Measurements from ENCODE around the gene SPAG5.

SPAG5 gene

DNA sequence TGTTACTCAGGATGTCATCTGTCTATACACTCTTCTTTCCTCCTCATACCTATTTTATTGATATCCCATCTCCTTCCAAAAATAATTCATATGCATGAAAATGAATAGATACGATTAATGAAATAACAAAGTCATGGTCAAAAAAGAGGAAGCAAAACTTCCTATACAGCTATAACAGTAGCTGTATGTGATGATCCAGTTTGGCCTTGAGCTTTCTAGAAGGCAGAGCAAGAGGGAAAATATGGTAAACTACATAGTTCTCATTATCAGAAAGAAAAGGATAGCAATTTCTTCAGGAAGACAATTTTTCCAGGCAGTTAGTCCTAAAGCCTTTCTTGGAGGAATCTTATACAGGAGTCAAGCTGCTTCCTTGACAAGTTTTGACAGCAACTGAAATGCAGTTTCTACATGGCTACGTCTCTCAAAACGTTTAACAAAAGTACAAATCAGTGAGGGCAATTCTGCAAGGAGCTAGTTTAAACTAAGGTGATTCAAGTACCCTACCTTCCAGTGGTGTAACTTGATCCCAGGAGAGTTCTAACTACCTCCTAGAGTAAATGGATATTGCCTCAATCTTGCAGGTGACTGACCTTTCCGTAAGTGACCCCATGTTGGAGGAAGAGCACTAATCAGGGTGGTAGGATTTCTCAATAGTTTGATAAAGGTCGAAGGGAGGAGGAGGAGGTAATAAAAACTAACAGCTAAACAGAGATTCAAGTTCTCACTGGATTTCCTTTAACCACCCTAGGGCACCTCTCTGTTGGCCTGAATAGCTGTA is 1.0 kb downstream of the SPAG5 start:
- TF ChIP-seq, protein P1, sequence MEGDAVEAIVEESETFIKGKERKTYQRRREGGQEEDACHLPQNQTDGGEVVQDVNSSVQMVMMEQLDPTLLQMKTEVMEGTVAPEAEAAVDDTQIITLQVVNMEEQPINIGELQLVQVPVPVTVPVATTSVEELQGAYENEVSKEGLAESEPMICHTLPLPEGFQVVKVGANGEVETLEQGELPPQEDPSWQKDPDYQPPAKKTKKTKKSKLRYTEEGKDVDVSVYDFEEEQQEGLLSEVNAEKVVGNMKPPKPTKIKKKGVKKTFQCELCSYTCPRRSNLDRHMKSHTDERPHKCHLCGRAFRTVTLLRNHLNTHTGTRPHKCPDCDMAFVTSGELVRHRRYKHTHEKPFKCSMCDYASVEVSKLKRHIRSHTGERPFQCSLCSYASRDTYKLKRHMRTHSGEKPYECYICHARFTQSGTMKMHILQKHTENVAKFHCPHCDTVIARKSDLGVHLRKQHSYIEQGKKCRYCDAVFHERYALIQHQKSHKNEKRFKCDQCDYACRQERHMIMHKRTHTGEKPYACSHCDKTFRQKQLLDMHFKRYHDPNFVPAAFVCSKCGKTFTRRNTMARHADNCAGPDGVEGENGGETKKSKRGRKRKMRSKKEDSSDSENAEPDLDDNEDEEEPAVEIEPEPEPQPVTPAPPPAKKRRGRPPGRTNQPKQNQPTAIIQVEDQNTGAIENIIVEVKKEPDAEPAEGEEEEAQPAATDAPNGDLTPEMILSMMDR (IDR thresholded peaks at IDR 0.05; ENCODE audit: low read depth, low read length), result no peak
- H3K9me3 ChIP-seq (ENCODE audit: severe bottlenecking), result no peaks in the 10 kb centered on the region
- no peaks in the 10 kb centered on the region for H3K27me3 ChIP-seq (ENCODE audit: insufficient read depth, low read depth, severe bottlenecking)
- H3K27ac ChIP-seq, result peak overlapping the region; percentile 92
- H3K36me3 ChIP-seq, result peaks cover 63% of the 10 kb centered on the region
- H3K4me3 ChIP-seq (ENCODE audit: low read depth, low read length), result peak overlapping the region; percentile 82
- no peak for DNase-seq

DNA sequence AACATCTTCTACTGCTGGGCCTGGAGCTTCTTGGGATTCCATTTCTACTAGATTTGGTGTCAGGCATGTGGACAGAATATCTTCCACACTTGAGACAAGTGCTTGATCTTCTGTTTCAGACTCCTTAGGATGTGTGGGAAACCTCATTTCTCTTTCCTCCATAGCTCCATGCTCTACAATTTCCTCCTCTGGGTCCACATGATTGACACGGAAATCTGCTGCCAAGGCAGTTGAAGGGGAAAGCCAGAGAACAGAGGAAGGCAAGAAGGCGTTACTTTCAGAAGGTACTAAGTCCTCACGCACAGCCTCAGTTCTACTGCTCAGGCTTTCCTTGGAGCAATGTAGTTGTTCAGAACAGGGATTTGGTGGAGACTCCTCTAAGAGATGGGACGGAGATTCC is 6.6 kb downstream of the SPAG5 start:
- Histone ChIP-seq H3K4me3 (ENCODE audit: low read depth, low read length) (no peak overlapping the region), H3K36me3 (peaks cover 93% of the 10 kb centered on the region)
- TF ChIP-seq, protein P1 (IDR thresholded peaks at IDR 0.05; ENCODE audit: low read depth, low read length), result no peak

DNA sequence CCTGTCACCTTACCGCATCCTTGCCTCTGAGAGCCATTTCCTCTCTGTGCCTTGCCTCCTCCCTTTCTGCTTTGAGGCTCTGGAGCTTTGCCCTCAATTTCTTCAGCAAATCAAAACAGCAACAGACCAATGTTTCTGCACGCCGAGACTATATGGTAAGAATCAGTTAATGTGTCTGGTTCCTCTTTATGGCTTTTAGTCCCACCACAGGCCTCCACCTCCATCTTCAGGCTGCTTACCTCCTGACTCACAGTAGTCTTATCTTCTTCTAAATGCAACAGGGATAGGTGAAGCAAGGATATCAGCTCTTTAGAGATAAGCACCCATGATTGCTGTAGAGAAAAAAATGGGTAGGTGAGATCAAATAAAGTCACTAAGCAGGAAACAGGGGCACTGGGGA is 13.0 kb downstream of the SPAG5 start:
- no peak overlapping the region for H3K4me3 ChIP-seq (ENCODE audit: low read depth, low read length)
- no peak for DNase-seq
- peaks cover 88% of the 10 kb centered on the region for H3K36me3 ChIP-seq
- H3K27ac ChIP-seq, result no peak overlapping the region
- no peaks in the 10 kb centered on the region for H3K27me3 ChIP-seq (ENCODE audit: insufficient read depth, low read depth, severe bottlenecking)
- TF ChIP-seq, protein P1 (IDR thresholded peaks at IDR 0.05; ENCODE audit: low read depth, low read length), result no peak
- no peaks in the 10 kb centered on the region for H3K9me3 ChIP-seq (ENCODE audit: severe bottlenecking)

More for the DNA sequence above, 6.6 kb downstream of the SPAG5 start:
- H3K27me3 ChIP-seq (ENCODE audit: insufficient read depth, low read depth, severe bottlenecking), result no peaks in the 10 kb centered on the region
- H3K9me3 ChIP-seq (ENCODE audit: severe bottlenecking), result no peaks in the 10 kb centered on the region
- DNase-seq, result no peak
- no peak overlapping the region for H3K27ac ChIP-seq

DNA sequence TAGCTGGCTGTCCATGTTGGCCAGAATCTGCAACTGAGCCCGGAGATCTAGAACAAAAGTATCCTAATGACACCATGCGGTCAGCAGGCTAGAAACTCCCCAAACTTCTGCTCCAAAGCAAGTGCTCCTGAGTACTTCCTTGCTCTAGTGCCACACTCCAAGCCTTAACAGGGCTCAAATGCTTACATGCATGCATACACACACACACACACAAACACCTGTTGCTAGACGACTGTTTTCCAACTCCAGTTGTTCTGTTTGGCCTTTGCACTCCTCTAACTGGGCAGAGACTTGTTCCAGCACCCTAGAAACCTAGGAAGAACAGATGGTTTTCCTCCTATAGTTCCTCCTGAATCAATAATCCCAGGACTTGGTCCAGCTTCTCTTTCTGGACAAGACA is 14.4 kb downstream of the SPAG5 start:
- H3K36me3 ChIP-seq, result peaks cover 89% of the 10 kb centered on the region
- H3K27ac ChIP-seq, result no peak overlapping the region
- TF ChIP-seq, protein P1 (IDR thresholded peaks at IDR 0.05; ENCODE audit: low read depth, low read length), result no peak
- no peaks in the 10 kb centered on the region for H3K9me3 ChIP-seq (ENCODE audit: severe bottlenecking)
- no peak for DNase-seq
- H3K27me3 ChIP-seq (ENCODE audit: insufficient read depth, low read depth, severe bottlenecking), result no peaks in the 10 kb centered on the region
- H3K4me3 ChIP-seq (ENCODE audit: low read depth, low read length), result no peak overlapping the region

DNA sequence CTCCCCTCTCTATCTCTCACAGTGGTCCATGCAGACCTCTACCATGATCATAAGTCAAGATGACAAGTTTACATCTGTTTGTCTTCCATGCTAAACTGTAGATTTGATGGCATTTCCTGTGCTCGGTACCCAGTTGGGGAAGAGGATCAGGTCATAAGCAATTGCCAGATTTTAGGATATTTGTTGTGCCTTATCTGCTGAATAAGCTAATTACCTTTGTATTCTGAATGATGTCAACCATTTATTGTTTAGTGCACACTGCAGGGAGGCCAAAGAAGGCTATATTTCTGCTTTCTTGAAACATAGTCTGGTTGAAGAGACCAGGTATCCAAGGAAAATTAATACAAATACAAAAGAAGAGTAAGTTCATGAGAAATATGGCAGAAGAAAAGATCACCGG is 16.3 kb downstream of the SPAG5 start:
- no peak for DNase-seq
- no peaks in the 10 kb centered on the region for H3K9me3 ChIP-seq (ENCODE audit: severe bottlenecking)
- H3K4me3 ChIP-seq (ENCODE audit: low read depth, low read length), result no peak overlapping the region
- H3K27me3 ChIP-seq (ENCODE audit: insufficient read depth, low read depth, severe bottlenecking), result no peaks in the 10 kb centered on the region
- TF ChIP-seq, protein P1 (IDR thresholded peaks at IDR 0.05; ENCODE audit: low read depth, low read length), result no peak
- H3K36me3 ChIP-seq, result peaks cover 90% of the 10 kb centered on the region
- H3K27ac ChIP-seq, result no peak overlapping the region

DNA sequence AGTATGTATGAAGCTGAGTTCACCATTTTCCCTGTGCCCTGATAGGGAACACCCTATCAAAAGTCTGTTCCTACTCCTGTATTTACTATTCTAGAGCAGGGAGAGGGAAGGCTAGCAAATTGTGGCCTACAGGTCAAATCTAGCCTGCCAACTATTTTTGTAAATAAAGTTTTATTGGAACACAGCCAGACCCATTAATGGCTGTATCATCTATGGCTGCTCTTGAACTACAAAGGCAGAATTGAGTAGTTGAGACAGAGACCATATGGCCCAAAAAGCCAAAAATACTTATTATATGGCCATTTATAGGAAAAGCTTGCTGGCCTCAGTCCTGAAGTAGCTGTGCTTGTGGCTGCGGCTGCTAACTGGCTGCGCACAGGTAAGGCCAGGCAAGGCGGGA is 17.9 kb downstream of the SPAG5 start:
- DNase-seq, result no peak
- Histone ChIP-seq H3K27ac (no peak overlapping the region), H3K9me3 (ENCODE audit: severe bottlenecking) (no peaks in the 10 kb centered on the region), H3K36me3 (peaks cover 90% of the 10 kb centered on the region), H3K4me3 (ENCODE audit: low read depth, low read length) (no peak overlapping the region), H3K27me3 (ENCODE audit: insufficient read depth, low read depth, severe bottlenecking) (no peaks in the 10 kb centered on the region)
- TF ChIP-seq, protein P1 (IDR thresholded peaks at IDR 0.05; ENCODE audit: low read depth, low read length), result no peak

Data from WERI-Rb-1 (cell line).